ENCODE measurements around the gene WDHD1.
"Not testable (repeated sequence)": the region's sequence is repeated elsewhere in the genome, so short reads cannot be mapped to it uniquely, and the experiment has no call there.

WDHD1 gene

DNA sequence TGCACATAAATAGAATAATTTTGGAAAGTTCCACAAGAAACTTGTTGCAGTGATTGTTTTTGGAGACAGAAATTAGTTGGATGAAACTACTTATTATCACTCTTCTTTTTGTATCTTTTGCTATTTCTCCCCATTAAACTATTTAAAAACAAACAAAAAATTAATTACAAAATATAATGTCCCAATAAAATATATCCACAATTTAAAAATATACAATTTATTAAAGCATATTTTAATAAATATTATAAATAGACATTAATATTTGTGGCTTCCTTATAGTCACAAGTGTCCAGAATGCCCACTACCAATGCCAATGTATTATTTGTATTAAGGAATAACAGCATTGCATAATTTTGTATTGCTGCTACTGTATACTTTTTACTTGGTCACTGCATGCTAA is 71.8 kb downstream of the WDHD1 start:
- no peak for DNase-seq (ENCODE audit: low read depth)

DNA sequence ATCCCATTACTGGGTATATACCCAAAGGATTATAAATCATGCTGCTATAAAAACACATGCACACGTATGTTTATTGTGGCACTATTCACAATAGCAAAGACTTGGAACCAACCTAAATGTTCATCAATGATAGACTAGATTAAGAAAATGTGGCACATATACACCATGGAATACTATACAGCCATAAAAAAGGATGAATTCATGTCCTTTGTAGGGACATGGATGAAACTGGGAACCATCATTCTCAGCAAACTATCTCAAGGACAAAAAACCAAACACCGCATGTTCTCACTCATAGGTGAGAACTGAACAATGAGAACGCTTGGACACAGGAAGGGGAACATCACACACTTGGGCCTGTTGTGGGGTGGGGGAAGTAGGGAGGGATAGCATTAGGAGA is 73.3 kb downstream of the WDHD1 start:
- not testable (repeated sequence) for DNase-seq (ENCODE audit: low read depth)

DNA sequence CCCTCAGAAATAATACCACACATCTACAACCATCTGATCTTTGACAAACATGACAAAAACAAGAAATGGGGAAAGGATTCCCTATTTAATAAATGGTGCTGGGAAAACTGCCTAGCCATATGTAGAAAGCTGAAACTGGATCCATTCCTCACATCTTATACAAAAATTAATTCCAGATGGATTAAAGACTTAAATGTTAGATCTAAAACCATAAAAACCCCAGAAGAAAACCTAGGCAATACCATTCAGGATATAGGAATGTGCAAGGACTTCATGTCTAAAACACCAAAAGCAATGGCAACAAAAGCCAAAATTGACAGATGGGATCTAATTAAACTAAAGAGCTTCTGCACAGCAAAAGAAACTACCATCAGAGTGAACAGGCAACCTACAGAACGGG is 74.1 kb downstream of the WDHD1 start:
- DNase-seq (ENCODE audit: low read depth) = not testable (repeated sequence)

DNA sequence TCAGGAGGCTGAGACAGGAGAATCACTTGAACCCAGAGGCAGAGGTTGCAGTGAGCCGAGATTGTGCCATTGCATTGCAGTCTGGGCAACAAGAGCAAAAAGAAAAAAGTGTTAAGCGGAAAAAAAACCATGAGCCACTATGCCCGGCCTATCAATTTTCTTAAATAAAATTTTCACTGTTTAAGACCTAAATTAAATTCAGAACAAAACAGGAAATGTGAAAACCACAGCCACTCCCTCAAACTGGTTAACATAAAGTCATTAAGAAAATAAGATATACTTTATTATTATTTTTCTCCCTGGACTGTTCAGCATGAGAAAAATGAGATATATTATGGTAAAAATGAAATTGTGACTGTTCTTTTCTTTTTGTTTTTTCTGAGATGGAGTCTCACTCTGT is 79.7 kb downstream of the WDHD1 start:
- no peak for DNase-seq (ENCODE audit: low read depth)

DNA sequence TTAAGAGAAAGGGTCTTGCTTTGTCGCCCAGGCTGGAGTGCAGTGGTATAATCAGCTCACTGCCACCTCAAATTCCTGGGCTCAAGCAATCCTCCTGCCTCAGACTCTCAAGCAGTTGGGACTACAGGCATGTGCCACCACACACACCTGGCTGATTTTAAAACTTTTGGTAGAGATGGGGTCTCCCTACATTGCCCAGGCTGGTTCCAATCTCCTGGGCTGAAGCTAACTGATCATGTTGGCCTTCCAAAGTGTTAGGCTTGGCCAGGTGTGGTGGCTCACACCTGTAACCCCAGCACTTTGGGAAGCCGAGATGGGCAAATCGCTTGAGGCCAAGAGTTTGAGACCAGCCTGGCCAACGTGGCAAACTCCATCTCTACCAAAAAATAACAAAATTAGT is 80.4 kb downstream of the WDHD1 start:
- no peak for DNase-seq (ENCODE audit: low read depth)

DNA sequence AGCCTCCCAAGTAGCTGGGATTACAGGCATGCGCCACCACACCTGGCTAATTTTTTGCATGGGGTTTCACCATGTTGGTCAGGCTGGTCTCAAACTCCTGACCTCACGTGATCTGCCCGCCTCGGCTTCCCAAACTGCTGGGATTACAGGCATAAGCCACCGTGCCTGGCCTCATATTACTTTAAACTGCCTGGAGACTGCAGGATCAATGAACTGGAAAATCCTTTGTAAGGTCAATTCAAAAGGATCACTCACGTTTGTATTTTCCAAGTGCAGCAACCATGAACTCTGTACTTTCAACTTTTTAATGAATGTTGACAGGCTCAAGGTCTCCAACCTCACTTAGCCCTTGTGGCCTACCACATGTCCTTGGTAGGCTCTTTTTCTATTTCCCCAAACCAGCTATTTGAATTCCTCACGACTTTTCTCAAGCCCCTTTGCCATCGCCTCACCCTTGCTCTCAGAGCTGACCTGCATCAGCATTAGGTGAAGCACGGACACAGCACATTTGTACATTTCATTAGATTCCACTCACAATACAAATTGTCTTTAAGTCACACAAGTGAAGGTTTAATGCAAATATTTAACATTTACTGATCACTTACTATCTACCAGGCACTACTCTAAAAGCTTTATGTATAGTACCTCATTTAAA is 82.0 kb downstream of the WDHD1 start:
- DNase-seq (ENCODE audit: low read depth) = no peak

DNA sequence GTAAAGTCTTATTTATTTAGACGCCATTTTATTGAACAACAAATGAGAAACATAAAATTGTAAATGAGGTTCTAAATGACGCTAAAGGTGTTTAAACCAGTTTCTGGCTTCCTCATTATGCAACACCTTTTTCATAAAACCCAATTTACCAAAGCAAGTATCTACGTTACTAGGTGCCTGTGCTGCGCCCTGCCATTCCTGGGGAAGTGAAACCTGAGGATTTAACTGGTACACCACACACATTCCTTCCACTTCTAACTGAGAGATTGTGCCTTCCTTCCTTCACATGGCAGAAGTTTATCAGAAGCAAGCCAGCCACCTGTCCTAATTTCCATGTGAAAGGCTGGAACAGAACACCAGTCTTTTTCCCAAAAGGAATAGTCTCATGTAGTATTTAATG is 84.0 kb downstream of the WDHD1 start:
- DNase-seq (ENCODE audit: low read depth) = no peak

DNA sequence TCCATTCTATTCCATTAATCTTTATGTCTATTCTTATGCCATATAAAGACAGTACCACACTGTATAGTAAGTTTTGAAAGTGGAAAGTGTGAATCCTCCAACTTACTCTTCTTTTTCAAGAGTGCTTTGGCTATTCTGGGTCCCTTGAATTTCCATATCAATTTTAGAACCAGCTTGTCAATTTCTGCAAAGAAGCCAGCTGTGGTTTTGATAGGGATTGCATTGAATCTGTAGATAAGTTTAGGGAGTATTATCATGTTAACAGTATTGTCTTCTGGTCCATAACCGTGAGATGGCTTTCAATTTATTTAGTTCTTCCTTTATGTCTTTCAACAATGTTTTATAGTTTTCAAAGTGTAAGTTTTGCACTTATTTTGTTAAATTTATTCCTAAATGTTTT is 90.1 kb downstream of the WDHD1 start:
- no peak for DNase-seq (ENCODE audit: low read depth)

DNA sequence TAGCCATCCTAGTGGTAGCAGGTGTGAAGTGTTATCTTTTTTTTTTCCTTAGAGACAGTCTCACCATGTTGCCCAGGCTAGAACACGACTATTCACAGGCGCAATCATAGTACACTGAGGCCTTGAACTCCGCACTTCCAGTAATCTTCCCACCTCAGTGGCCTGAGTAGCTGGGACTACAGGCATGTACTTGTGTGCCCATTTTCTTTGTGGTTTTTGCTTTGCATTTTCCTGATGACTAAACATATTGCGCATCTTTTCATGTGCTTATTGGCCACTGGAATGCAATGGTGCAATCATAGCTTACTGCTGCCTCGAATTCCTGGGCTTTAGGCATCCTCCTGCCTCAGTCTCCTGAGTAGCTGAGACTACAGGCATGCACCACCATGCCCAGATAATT is 90.9 kb downstream of the WDHD1 start:
- no peak for DNase-seq (ENCODE audit: low read depth)

DNA sequence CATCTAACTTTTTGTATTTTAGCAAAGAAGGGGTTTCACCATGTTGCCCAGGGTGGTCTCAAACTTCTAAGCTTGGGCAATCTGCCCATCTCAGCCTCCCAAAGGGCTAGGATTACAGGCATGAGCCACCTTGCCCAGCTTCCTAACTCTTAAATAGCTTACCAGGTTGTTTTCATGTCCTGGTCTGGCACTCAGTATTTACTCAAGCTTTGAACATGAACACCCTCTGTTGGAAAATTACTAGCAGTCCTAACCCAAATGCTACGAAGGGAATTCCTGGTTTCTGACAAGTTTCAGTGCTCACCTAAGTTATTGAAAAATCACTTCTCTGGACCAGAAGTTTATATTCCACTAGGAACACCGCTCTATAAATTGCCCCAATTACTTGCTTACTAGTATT is 91.8 kb downstream of the WDHD1 start:
- DNase-seq (ENCODE audit: low read depth) = no peak

DNA sequence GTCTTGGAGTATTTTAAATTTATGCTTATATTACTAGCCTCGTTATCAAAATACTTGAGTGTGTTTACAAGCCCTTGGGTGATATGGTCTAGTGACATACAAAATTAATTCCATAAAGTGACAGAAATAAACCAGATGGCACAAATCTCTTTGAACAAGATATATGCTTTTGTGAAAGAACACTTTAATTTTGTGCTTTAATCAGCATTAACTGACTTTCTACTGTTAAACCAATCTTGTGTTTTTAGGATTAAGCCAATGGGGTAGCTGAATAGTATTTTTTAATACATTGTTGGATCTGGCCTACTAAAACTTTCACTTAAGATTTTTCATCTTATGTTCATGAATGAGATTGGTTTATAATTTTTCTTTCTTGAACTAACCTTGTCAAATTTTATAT is 93.9 kb downstream of the WDHD1 start:
- DNase-seq (ENCODE audit: low read depth) = no peak

DNA sequence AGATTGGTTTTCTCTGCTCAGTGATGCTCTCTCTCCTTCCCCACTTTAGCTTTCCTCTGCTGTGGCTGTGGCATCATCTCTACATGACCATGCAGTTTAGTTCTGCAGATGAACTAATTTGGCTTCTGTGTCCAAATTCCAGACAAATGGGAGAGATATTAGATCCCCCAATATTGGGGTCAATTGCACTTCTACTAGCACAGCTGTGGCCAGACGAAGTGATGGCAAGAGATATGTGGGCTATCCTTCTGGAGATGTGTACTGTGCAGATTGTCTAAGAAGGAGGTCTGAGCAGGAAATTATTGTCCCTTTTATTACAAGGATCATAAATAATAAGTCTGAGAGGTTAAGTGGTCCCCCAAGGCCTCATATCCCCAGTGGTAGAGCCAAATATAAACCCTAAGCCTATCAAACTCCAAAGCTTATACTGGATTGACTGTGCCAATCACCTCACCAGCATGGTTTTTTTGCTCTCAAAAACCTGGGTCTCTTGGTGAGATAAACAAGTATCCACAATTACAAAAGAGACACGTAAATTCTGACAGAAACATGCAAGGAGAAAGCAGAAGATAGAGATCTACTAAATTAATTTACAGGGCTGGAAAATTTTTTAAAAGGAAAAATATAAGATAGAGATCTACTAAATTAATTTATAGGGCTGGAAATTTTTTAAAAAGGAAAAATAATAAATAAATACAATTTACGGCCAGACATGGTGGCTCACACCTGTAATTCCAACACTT is 95.1 kb downstream of the WDHD1 start:
- DNase-seq (ENCODE audit: low read depth) = no peak

DNA sequence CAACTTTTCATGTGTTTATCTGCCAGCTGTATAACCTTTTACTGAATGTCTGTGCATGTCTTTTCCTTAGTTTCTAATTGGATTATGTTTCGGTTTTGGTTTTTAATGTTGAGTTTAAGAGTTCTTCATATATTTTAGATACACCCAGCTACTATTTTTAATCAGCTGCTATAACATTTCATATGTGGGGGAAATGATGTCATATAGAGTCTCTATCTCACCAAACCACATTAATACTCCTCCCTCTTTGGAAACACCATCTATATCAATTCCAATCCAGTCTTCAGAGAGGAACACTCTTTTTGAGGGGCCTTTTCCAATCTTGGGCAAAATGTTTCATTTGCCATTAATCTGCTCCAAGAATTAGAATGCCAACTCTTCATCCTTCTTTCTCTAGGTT is 95.8 kb downstream of the WDHD1 start:
- no peak for DNase-seq (ENCODE audit: low read depth)

DNA sequence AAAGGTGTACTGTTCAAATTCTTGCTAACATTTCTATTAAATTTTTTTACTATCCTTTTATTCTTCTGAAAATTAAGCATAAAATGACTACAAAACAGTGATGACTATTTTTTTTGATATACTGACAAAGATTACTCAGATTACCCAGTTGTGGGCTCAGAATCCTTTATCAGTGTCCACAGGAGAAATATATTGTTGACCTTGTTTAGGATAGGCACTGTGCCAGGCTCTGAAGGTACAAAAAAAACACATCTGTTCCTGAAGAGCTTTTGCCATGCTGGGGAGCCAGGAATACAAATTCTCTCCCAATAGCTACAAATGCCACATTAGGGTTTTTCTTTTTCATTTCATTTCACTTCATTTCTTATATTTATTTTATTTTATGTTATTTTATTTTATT is 97.3 kb downstream of the WDHD1 start:
- no peak for DNase-seq (ENCODE audit: low read depth)

DNA sequence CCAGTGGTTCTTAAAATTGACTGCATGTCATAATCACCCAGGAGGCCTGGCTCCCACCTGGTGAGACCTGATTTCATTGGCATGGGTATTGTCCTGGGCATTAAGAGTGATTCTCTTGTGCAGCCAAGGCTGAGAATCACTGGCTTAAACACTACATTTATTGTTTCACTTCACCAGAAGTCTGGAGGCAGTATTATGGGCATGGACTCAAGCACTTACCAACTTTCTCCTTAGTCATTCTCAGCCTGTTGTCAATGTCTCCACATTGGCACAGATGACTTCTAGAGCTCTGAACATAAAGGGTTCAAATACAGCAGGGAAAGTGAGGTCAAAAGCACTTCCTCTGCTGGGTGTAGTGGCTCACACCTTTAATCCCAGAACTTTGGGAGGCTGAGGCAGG is 98.7 kb downstream of the WDHD1 start:
- DNase-seq (ENCODE audit: low read depth) = no peak

DNA sequence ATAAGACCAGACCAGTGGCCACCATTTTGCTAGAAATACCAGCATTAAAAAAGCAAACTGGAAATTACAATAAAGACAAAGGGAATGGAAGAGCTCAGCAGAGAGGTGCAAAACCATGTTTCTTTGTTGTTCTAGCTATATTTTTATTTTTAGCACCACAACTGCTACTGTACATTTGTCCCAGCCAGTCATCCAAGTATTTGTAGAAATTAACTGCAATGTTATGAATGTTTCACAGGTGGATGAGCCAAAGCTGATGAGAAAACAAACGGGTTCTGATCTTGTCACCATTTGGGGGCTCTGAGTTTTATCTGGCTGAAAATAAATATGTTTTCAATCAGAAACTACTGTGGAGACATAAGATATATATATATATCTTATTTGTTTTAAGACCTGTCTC is 99.3 kb downstream of the WDHD1 start:
- no peak for DNase-seq (ENCODE audit: low read depth)

DNA sequence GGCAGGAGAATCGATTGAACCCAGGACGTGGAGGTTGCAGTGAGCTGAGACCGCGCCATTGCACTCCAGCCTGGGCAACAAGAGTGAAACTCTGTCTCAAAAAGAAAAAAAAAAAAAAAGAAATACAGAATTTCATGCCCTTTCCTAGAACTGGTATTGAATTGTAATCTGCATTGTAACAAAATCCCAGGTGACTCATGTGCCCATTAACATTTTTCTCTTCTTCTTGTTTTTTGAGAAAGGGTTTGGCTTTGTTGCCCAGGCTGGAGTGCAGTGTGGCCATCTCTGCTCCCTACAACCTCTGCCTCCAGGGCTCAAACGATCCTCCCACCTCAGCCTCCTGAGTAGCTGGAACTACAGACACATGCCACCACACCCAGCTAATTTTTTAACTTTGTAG is 100.3 kb downstream of the WDHD1 start:
- not testable (repeated sequence) for DNase-seq (ENCODE audit: low read depth)

DNA sequence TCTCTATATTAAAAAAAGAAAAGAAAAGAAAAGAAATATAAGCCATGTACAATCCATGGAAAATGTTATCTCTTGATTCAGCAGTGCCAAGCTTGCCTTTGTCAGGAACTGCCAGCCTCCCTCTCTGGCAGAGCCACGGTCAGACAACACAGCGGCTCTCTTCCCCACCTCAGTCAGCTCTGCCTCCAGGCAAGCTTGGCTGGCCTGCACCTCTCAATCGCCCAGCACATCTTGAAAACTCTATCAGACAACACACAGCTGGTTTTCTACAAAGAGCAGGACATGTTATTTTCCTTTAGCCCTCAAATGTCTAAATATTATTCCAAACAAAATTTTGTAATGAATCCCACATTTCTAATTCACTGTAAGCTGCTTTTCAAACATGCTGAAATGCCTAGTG is 104.3 kb downstream of the WDHD1 start:
- DNase-seq (ENCODE audit: low read depth) = no peak

DNA sequence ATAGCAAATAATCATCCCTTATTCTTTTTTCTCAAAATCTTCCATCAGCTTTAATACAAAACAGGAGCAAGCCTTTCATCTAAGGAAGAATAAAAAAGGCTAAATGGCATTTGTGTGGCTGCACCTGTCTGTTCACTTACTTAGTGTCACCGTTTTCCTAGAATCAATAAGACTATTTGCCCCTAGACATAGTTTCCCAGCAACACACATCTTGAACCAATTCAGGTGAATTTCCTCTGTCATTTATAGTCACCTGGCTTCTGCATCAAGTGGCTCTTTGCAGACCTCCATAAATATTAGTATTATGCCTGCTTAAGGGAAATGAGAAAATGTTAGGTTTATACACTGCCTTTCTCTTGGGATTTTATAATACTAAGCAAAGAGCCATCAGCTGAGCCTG is 106.8 kb downstream of the WDHD1 start:
- DNase-seq (ENCODE audit: low read depth) = no peak

DNA sequence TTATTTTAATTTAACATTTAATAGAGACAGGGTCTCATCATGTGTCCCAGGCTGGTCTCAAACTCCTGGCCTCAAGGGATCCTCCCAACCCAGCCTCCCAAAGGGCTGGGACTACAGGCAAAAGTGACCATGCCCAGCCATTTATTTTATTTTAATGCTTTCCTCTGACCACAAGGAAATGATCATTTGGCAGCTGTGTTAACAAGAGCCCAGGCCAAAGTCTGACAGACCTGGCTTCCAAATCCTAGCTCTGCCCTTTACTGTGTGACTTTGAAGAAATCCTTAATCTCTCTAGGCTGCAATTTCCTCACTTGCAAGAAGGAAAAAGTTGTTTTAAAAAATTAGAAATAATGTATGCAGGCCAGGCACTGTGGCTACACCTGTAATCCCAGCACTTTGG is 107.6 kb downstream of the WDHD1 start:
- DNase-seq (ENCODE audit: low read depth) = no peak

DNA sequence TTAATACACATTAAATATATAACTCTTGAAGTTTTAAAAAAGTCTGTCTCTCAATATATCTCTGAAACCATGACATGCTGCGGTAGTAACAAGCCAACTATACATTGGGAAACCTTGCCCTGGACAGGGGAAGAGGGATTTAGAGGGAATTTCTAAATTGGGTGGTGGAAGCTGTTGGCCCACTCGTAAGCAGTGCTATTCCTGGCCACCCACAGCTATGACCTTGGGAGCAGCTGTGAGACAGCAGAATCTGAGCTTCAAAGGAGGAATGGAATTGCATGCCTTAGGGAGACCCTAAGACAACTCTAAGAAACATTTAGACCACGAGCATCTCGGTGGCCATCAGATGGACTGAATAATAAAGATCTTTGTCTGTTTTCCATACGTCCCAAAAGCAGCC is 108.5 kb downstream of the WDHD1 start:
- no peak for DNase-seq (ENCODE audit: low read depth)

DNA sequence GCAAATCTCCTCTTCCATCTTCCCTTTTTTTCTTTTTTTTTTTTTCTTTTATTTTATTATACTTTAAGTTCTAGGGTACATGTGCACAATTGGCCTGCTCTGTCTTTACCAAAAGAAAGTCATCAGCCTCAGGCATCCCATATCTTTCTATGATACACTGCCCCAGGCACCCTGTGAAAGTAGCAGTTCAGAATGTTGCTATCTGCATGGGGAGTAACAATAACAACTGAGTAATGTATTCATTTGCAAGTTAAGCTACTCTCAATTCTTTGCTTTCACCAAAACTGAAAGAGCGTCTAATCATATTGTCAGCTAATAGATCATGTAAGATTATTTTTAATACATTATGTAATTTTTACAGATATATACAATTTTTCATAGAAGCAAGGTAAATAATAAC is 110.8 kb downstream of the WDHD1 start:
- no peak for DNase-seq (ENCODE audit: low read depth)

DNA sequence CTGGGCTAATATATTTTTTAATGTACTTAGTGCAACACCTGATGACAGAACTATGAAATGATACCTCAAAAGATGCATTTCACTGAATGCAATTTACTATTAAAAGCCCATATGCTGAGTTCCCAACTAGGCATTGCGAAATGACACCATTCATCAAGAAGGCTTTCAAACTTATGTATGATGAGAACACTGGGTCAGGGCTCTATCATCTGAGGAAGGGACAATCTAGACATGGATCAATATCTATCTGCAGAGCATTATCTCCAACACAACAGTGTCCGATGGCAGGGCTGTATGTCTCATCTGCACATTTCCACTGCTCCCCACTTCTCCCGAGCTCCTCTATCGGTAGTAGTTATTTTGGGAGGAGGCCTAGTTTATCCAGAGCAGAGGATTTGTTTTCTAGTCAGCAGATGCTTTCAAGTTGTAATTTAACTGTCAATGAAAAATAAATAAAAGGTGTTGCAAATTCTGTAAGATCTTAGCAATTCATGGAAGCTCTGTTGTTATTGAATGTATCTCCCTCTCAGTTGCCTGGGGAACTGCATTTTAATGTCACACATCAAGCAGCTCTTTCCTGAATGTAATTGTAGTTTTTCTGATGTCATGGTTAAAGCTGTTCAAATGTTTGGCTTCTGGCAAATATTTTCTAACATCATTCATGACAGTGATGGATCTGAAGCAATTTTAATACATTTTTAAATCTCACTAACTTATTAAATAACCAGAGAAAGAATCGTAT is 116.9 kb downstream of the WDHD1 start:
- no peak for DNase-seq (ENCODE audit: low read depth)
